SK-N-SH (cell line): ENCODE data around the gene HHIP. TPM values are rescaled to one million over a fixed set of nuclear protein-coding genes. Genes with fewer than 3 reads are reported as not detected.

Experiments
- CTCF ChIA-PET: fragments of 300-600, 350-600 bp; formaldehyde crosslinking; extraction: SDS; loops from one replicate; lab custom pipeline; 2021; lab: Yijun Ruan, JAX
- POLR2A ChIA-PET: fragments of 350-600 bp; sonication (Branson Sonifier 250); formaldehyde crosslinking; extraction: SDS; loops from one replicate; lab custom pipeline; 2020; ENCODE audit warnings: antibody characterized with exemption, inconsistent platforms; lab: Yijun Ruan, JAX
- DNase-seq: peaks from one replicate; pipeline ENCODE4 v3.0.0; 2012
- H2AFZ ChIP-seq: fragments of 200-600 bp; sonication (generic); 2 replicates; pipeline ENCODE4 v1.8.1; 2016; ENCODE audit warnings: antibody characterized with exemption, mild to moderate bottlenecking, low read depth
- H3F3A ChIP-seq: fragments of 200-600 bp; sonication (generic); replicated peaks from 2 replicates; pipeline ENCODE3; 2016; ENCODE audit warnings: antibody characterized with exemption, mild to moderate bottlenecking; ENCODE audit not compliant: insufficient read depth
- H3K27ac ChIP-seq, 2 experiments: fragments of 200-500 bp in 1 of 2; fragments of 200-600 bp in 1 of 2; sonication (Bioruptor generic) in 1 of 2; sonication (generic), shearing (Covaris generic) in 1 of 2; 2 replicates each; pipeline versions ENCODE4 v1.5.1 to v1.6.1; 2014 to 2016; ENCODE audit warnings: low read depth in 2 of 2, inconsistent platforms in 1 of 2, low read length in 1 of 2, mild to moderate bottlenecking in 1 of 2, mixed read lengths in 1 of 2
- H3K27me3 ChIP-seq: fragments of 200-600 bp; sonication (generic), shearing (Covaris generic); 2 replicates; pipeline ENCODE4 v1.6.1; 2016; ENCODE audit warnings: mixed run types; ENCODE audit not compliant: insufficient read depth
- H3K36me3 ChIP-seq, 2 experiments: fragments of 200-500 bp in 1 of 2; fragments of 200-600 bp in 1 of 2; sonication (Bioruptor generic) in 1 of 2; sonication (generic) in 1 of 2; replicated peaks in 1 of 2; 2 replicates each; pipeline versions ENCODE3 to v1.5.1; 2014 to 2016; ENCODE audit warnings: low read length in 1 of 2, mild to moderate bottlenecking in 1 of 2; ENCODE audit not compliant: insufficient read depth in 2 of 2, control insufficient read depth in 1 of 2
- H3K4me1 ChIP-seq, 2 experiments: fragments of 200-500 bp in 1 of 2; fragments of 200-600 bp in 1 of 2; sonication (Bioruptor generic) in 1 of 2; sonication (generic), shearing (Covaris generic) in 1 of 2; 2 replicates each; pipeline versions ENCODE4 v1.5.1 to v1.6.1; 2014 to 2016; ENCODE audit warnings: low read depth in 1 of 2, low read length in 1 of 2, mixed run types in 1 of 2; ENCODE audit not compliant: insufficient read depth in 2 of 2, control insufficient read depth in 1 of 2
- H3K4me2 ChIP-seq: fragments of 200-600 bp; sonication (generic), shearing (Covaris generic); 2 replicates; pipeline ENCODE4 v1.6.1; 2017; ENCODE audit warnings: mixed run types
- H3K4me3 ChIP-seq, 2 experiments: fragments of 200-500 bp in 1 of 2; fragments of 200-600 bp in 1 of 2; sonication (Bioruptor generic) in 1 of 2; sonication (generic), shearing (Covaris generic) in 1 of 2; 2 replicates each; pipeline versions ENCODE4 v1.5.1 to v1.8.1; 2014 to 2016; ENCODE audit warnings: low read depth in 2 of 2, inconsistent platforms in 1 of 2, low read length in 1 of 2, mild to moderate bottlenecking in 1 of 2, mixed read lengths in 1 of 2, moderate library complexity in 1 of 2
- H3K79me2 ChIP-seq: fragments of 200-600 bp; sonication (generic); 2 replicates; pipeline ENCODE4 v1.8.1; 2017; ENCODE audit warnings: mild to moderate bottlenecking; ENCODE audit not compliant: insufficient read depth
- H3K9ac ChIP-seq: fragments of 200-600 bp; sonication (generic); 2 replicates; pipeline ENCODE4 v1.6.1; 2017; ENCODE audit warnings: mixed run types
- H3K9me2 ChIP-seq: fragments of 200-600 bp; sonication (generic); 2 replicates; pipeline ENCODE4 v1.6.1; 2017; ENCODE audit warnings: mixed run types
- H3K9me3 ChIP-seq: fragments of 200-600 bp; sonication (generic); 2 replicates; pipeline ENCODE4 v1.6.1; 2017; ENCODE audit warnings: mixed run types, mild to moderate bottlenecking, moderate library complexity
- H4K20me1 ChIP-seq: fragments of 200-600 bp; sonication (generic); 2 replicates; pipeline ENCODE4 v1.6.1; 2017; ENCODE audit warnings: mild to moderate bottlenecking, mixed run types; ENCODE audit not compliant: insufficient read depth
- EZH2phosphoT487 ChIP-seq: fragments of 200-600 bp; sonication (generic); IDR thresholded peaks from 2 replicates; pipeline ENCODE4 v1.6.1; 2017; ENCODE audit warnings: low read depth, mixed run types, mild to moderate bottlenecking, antibody characterized with exemption, moderate library complexity, borderline replicate concordance
- FOSL2 ChIP-seq: IDR thresholded peaks from 2 replicates; pipeline ENCODE4 v1.4.0; 2012; ENCODE audit warnings: low read depth, mild to moderate bottlenecking, moderate library complexity, borderline replicate concordance
- FOXM1 ChIP-seq: IDR thresholded peaks from 2 replicates; pipeline ENCODE4 v1.4.0; 2012; ENCODE audit warnings: low read depth, mild to moderate bottlenecking
- MEF2A ChIP-seq: IDR thresholded peaks from 2 replicates; pipeline ENCODE4 v1.4.0; 2012; ENCODE audit warnings: low read depth, borderline replicate concordance
- MXI1 ChIP-seq: IDR thresholded peaks from 2 replicates; pipeline ENCODE4 v1.6.1; 2012; ENCODE audit warnings: mild to moderate bottlenecking, low read depth, low read length, improper control_type of control experiment
- RFX5 ChIP-seq: IDR thresholded peaks from 2 replicates; pipeline ENCODE4 v1.6.1; 2012; ENCODE audit warnings: mild to moderate bottlenecking, improper control_type of control experiment, low read length
- SIN3A ChIP-seq: IDR thresholded peaks from 2 replicates; pipeline ENCODE4 v1.6.1; 2012; ENCODE audit warnings: low read depth, mild to moderate bottlenecking, low read length, moderate library complexity, borderline replicate concordance
- TAF1 ChIP-seq: IDR thresholded peaks from 2 replicates; pipeline ENCODE4 v1.6.1; 2012; ENCODE audit warnings: low read depth, mild to moderate bottlenecking, low read length, moderate library complexity, borderline replicate concordance
- TCF12 ChIP-seq: IDR thresholded peaks from 2 replicates; pipeline ENCODE4 v1.4.0; 2012
- TEAD4 ChIP-seq: IDR thresholded peaks from 2 replicates; pipeline ENCODE4 v1.4.0; 2012; ENCODE audit warnings: mild to moderate bottlenecking, borderline replicate concordance; ENCODE audit not compliant: insufficient read depth
- USF1 ChIP-seq: IDR thresholded peaks from 2 replicates; pipeline ENCODE4 v1.4.0; 2012; ENCODE audit warnings: low read depth, borderline replicate concordance
- YY1 ChIP-seq: IDR thresholded peaks from 2 replicates; pipeline ENCODE4 v1.4.0; 2012; ENCODE audit warnings: low read depth, mild to moderate bottlenecking
- WGBS: methylation state at CpG from one replicate; pipeline ENCODE4 v1.1.6; 2017; ENCODE audit warnings: low lambda C conversion rate; 5-methylcytosine and 5-hydroxymethylcytosine counted together
- polyA plus RNA-seq, 3 experiments: library from polyadenylated mRNA; depleted of rRNA; stranded (reverse); fragments of >200 nt; gene quantifications; 2 replicates each; pipeline ENCODE4 v1.2.3, GENCODE V29; 2012
- TF ChIP-seq, protein P1 (sequence below): fragments of 150-350 bp; IDR thresholded peaks from 2 replicates; pipeline ENCODE4 v1.6.1; 2016; ENCODE audit warnings: mild to moderate bottlenecking, low read depth, low read length
- TF ChIP-seq, protein P2 (sequence below): IDR thresholded peaks from 2 replicates; pipeline ENCODE4 v1.4.0; 2012; ENCODE audit warnings: low read depth, borderline replicate concordance

Gene HHIP
- polyA plus RNA-seq, 1 of the 3 experiments (the other 2 are of a cell fraction): 3.5 TPM

GRCh38 chr4:144739511-144740033, 93.6 kb downstream of the HHIP start:
- Histone ChIP-seq H3K36me3 (peaks cover 0 to 21% of the 10 kb centered on the region in 2 experiments), H3K9me2 (no peaks in the 10 kb centered on the region; the same call in 1 of the 2 replicates), H3K4me3 (no peak overlapping the region), H3K9me3 (no peaks in the 10 kb centered on the region), H3K27ac (no peak overlapping the region), H3K4me2 (no peak overlapping the region), H4K20me1 (no peaks in the 10 kb centered on the region), H3F3A (peaks cover 6% of the 10 kb centered on the region), H3K4me1 (peaks cover 0 to 5% of the 10 kb centered on the region in 2 experiments; a peak in 2 of 4 replicates), H3K79me2 (no peaks in the 10 kb centered on the region; the same call in 1 of the 2 replicates), H3K9ac (no peak overlapping the region), H2AFZ (no peak overlapping the region), H3K27me3 (no peaks in the 10 kb centered on the region)
- ChIA-PET CTCF (no interaction called here), POLR2A (no interaction called here)
- DNase-seq: no peak
- TF ChIP-seq YY1: no peak
- no peak for TF ChIP-seq TCF12
- TF ChIP-seq RFX5: no peak
- no peak for TF ChIP-seq TEAD4
- TF ChIP-seq, protein P1, sequence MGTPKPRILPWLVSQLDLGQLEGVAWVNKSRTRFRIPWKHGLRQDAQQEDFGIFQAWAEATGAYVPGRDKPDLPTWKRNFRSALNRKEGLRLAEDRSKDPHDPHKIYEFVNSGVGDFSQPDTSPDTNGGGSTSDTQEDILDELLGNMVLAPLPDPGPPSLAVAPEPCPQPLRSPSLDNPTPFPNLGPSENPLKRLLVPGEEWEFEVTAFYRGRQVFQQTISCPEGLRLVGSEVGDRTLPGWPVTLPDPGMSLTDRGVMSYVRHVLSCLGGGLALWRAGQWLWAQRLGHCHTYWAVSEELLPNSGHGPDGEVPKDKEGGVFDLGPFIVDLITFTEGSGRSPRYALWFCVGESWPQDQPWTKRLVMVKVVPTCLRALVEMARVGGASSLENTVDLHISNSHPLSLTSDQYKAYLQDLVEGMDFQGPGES: no peak
- no peak for TF ChIP-seq FOXM1
- no peak for TF ChIP-seq MXI1
- TF ChIP-seq, protein P2, sequence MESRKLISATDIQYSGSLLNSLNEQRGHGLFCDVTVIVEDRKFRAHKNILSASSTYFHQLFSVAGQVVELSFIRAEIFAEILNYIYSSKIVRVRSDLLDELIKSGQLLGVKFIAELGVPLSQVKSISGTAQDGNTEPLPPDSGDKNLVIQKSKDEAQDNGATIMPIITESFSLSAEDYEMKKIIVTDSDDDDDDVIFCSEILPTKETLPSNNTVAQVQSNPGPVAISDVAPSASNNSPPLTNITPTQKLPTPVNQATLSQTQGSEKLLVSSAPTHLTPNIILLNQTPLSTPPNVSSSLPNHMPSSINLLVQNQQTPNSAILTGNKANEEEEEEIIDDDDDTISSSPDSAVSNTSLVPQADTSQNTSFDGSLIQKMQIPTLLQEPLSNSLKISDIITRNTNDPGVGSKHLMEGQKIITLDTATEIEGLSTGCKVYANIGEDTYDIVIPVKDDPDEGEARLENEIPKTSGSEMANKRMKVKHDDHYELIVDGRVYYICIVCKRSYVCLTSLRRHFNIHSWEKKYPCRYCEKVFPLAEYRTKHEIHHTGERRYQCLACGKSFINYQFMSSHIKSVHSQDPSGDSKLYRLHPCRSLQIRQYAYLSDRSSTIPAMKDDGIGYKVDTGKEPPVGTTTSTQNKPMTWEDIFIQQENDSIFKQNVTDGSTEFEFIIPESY: no peak
- TF ChIP-seq SIN3A: no peak
- TF ChIP-seq TAF1: no peak
- TF ChIP-seq USF1: no peak
- no peak for TF ChIP-seq MEF2A

- H3K9me3 ChIP-seq: no peaks in the 10 kb centered on the region
- H3K4me2 ChIP-seq: no peak overlapping the region
- no peaks in the 10 kb centered on the region; the same call in 1 of the 2 replicates for H3K79me2 ChIP-seq
- H3K9ac ChIP-seq: no peak overlapping the region
- DNase-seq: no peak
- POLR2A ChIA-PET: no interaction called here
- H3K4me3 ChIP-seq: no peak overlapping the region
- H3F3A ChIP-seq: peaks cover 6% of the 10 kb centered on the region
- no peaks in the 10 kb centered on the region for H3K4me1 ChIP-seq
- H3K27ac ChIP-seq: no peak overlapping the region
- no peaks in the 10 kb centered on the region for H3K27me3 ChIP-seq
- H3K9me2 ChIP-seq: no peaks in the 10 kb centered on the region; the same call in 1 of the 2 replicates
- CTCF ChIA-PET: no interaction called here
- no peak overlapping the region for H2AFZ ChIP-seq
- H4K20me1 ChIP-seq: no peaks in the 10 kb centered on the region
- 11% methylated on average over 1 of the region's 1 CpG for WGBS
- H3K36me3 ChIP-seq: peaks cover 0 to 21% of the 10 kb centered on the region in 2 experiments
- no peak for TF ChIP-seq FOSL2
- TF ChIP-seq EZH2phosphoT487: no peak
Observed at GRCh38 chr4:144740316-144740715, 94.4 kb downstream of the HHIP start.
